Activated CD4-positive, alpha-beta T cell treated with anti-CD3 and anti-CD28 coated beads for 36 hours (primary cell): ENCODE measurements around the gene MIER3. TPM values are rescaled to one million over a fixed set of nuclear protein-coding genes. Genes with fewer than 3 reads are reported as not detected.

Experiments
- ATAC-seq: fragments of 200-7000 bp; cut with Tn5 transposase; one replicate; pipeline ENCODE4 v1.10.0; 2021; ENCODE audit warnings: mild to moderate bottlenecking, moderate library complexity
- CTCF ChIA-PET: fragments of 350-600 bp; sonication (Branson Sonifier 250); formaldehyde crosslinking; loops from one replicate; lab custom pipeline; 2021; ENCODE audit warnings: antibody characterized with exemption; lab: Charles Lee
- POLR2A ChIA-PET: fragments of 350-600 bp; sonication (Branson Sonifier 250); formaldehyde crosslinking; loops from one replicate; lab custom pipeline; 2021; ENCODE audit warnings: antibody characterized with exemption, inconsistent platforms; lab: Charles Lee
- DNase-seq: peaks from one replicate; pipeline ENCODE4 v3.0.0-alpha.2; 2020
- H3K27ac Mint-ChIP-seq: one replicate; pipeline ENCODE4 v1.8.0; 2021; ENCODE audit warnings: mixed read lengths
- H3K27me3 Mint-ChIP-seq: one replicate; pipeline ENCODE4 v1.8.0; 2021; ENCODE audit warnings: mixed read lengths
- H3K36me3 Mint-ChIP-seq: one replicate; pipeline ENCODE4 v1.8.0; 2021; ENCODE audit warnings: low read depth, mixed read lengths
- H3K4me1 Mint-ChIP-seq: one replicate; pipeline ENCODE4 v1.8.0; 2021; ENCODE audit warnings: mixed read lengths
- H3K4me3 Mint-ChIP-seq: one replicate; pipeline ENCODE4 v1.8.0; 2021; ENCODE audit warnings: mild to moderate bottlenecking, moderate library complexity, mixed read lengths
- H3K9me3 Mint-ChIP-seq: one replicate; pipeline ENCODE4 v1.8.0; 2021; ENCODE audit warnings: low read depth, mixed read lengths
- intact Hi-C, 2 experiments: fragments of 100-400 bp; cut with DNase I in 1 of 2; cut with micrococcal nuclease in 1 of 2; formaldehyde crosslinking; loops; one replicate each; pipeline versions ENCODE4 v1.14.2 to v1.15.1; 2022 to 2024; cut with DNase I, micrococcal nuclease
- total RNA-seq, 2 experiments: library from RNA; stranded (reverse); gene quantifications; one replicate each; pipeline ENCODE4 v1.2.3, GENCODE V29; 2021

MIER3 gene
- total RNA-seq, 2 experiments from 2014 or later, result 15.4 to 16.0 TPM

GRCh38 chr5:56958595-56958994, 6.7 kb upstream of the MIER3 start:
- Mint-ChIP-seq H3K36me3 (no peaks in the 10 kb centered on the region), H3K4me3 (no peak overlapping the region), H3K27ac (no peak overlapping the region), H3K27me3 (peaks cover 32% of the 10 kb centered on the region), H3K9me3 (no peaks in the 10 kb centered on the region), H3K4me1 (no peaks in the 10 kb centered on the region)
- DNase-seq (no peak), ATAC-seq (no peak)
- ChIA-PET POLR2A (no interaction called here), CTCF (no interaction called here)
- intact Hi-C loops, result no loop called here

DNA sequence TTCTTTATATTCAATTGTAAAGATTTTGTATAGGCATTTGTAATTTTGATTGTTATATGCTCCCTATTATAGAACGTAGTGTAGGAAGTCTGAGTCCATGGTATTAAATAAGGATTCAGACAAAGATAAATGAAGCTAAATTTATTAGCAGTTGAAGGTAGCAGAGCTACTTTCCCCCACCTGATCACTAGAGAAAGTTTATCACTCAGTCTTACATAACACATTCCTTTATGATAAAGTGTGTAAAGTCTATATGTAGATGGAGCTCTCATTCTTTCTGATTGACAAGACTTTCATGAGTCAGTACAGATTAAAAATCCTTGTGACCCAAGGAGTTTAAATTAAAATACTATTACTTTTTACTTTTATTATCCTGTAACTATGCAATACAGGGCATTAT, 2.3 kb upstream of the MIER3 start:
- Mint-ChIP-seq H3K4me3 (no peak overlapping the region), H3K27ac (no peak overlapping the region), H3K9me3 (no peaks in the 10 kb centered on the region), H3K4me1 (peaks cover 15% of the 10 kb centered on the region), H3K36me3 (peaks cover 6% of the 10 kb centered on the region), H3K27me3 (peaks cover 21% of the 10 kb centered on the region)
- DNase-seq (no peak), ATAC-seq (no peak)
- POLR2A ChIA-PET, result interaction anchor here (0.6 kb wide), 2 partner anchors 15 to 236 kb away, joined by 3 read pairs; no protein-coding TSS in a partner anchor
- CTCF ChIA-PET, result interaction anchor here (0.8 to 1.9 kb wide), 2 partner anchors 15 to 1546 kb away, joined by 4 read pairs; no protein-coding TSS in a partner anchor
- intact Hi-C loops, result no loop called here

DNA sequence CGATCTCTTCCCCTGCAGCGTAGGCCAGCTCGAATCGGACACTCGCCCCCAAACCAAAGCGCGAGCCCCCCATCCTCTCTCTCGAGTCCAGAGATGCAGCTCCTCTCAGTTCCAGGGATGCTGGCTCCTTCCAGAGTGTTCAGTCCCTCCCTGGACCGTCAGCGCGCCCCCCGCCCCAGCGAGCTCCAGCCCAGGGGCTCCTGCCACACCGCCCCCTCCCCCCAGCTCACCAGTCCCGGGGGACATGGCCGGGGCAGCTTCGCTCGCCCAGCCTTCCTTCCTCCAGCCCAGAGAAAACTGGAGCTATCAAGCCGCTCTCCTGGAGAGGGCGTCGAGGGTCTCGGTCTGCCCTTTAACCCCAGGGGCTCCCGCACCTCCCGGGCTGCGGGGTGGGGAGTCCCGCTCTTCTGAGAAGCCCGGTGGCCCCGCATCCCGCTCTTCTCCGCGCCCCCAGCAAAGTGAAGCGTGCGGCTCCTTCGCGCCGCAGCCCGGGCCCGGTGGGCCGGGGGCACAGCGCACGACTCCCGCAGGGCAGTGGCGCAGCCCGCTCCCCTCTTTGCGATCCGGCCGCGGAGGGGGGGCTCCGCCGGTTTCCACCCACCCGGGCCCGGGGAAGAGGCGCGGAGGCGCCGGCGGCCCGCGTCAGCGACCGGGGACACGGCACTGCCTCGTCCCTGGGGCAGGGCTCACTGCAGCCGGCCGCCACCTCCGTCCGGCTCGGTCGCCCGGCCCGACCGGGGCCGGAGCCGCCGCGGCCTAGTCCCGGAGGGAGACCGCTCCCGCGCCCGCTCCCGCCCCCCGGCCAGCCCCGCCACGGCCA, 587 bp downstream of the MIER3 start:
- Mint-ChIP-seq H3K4me1 (peaks cover 20% of the 10 kb centered on the region), H3K27me3 (peaks cover 16% of the 10 kb centered on the region), H3K27ac (peak overlapping the region; percentile 81), H3K4me3 (peak overlapping the region; percentile 85), H3K36me3 (peaks cover 7% of the 10 kb centered on the region), H3K9me3 (no peaks in the 10 kb centered on the region)
- intact Hi-C loops, result loop anchor here (2.0 kb wide), 2 partner anchors 135 to 221 kb away; no protein-coding TSS in a partner anchor
- ChIA-PET CTCF (interaction anchor here (0.7 to 2.5 kb wide), 7 partner anchors 12 to 681 kb away, joined by 3 to 10 read pairs (median 4); no protein-coding TSS in a partner anchor), POLR2A (interaction anchor here (0.6 to 1.5 kb wide), 6 partner anchors 10 to 647 kb away, joined by 3 to 4 read pairs (median 4); partner anchors contain the start of gene GPBP1)
- DNase-seq (peak; percentile 38), ATAC-seq (peak; percentile 24)

- ATAC-seq, result peak; percentile 57
- peaks cover 14% of the 10 kb centered on the region for H3K27me3 Mint-ChIP-seq
Measured at GRCh38 chr5:56950626-56951125, 1.2 kb downstream of the MIER3 start.

GRCh38 chr5:56947052-56947451, 4.9 kb downstream of the MIER3 start:
- no peaks in the 10 kb centered on the region for H3K27me3 Mint-ChIP-seq
- ChIA-PET POLR2A (no interaction called here), CTCF (no interaction called here)
- H3K4me3 Mint-ChIP-seq, result no peak overlapping the region
- intact Hi-C loops, result no loop called here
- ATAC-seq (no peak), DNase-seq (no peak)
- no peak overlapping the region for H3K27ac Mint-ChIP-seq
- peaks cover 29% of the 10 kb centered on the region for H3K36me3 Mint-ChIP-seq
- peaks cover 15% of the 10 kb centered on the region for H3K4me1 Mint-ChIP-seq
- H3K9me3 Mint-ChIP-seq, result no peaks in the 10 kb centered on the region

More at GRCh38 chr5:56950626-56951125, 1.2 kb downstream of the MIER3 start:
- peak; percentile 75 for DNase-seq
- Mint-ChIP-seq H3K9me3 (no peaks in the 10 kb centered on the region), H3K27ac (peak overlapping the region; percentile 81), H3K36me3 (peaks cover 12% of the 10 kb centered on the region), H3K4me1 (peaks cover 20% of the 10 kb centered on the region), H3K4me3 (peak overlapping the region; percentile 85)
- ChIA-PET POLR2A (interaction anchor here (0.5 to 1.5 kb wide), 7 partner anchors 9 to 1193 kb away, joined by 3 to 5 read pairs (median 4); partner anchors contain the start of gene GPBP1), CTCF (interaction anchor here (0.6 to 2.5 kb wide), 8 partner anchors 13 to 680 kb away, joined by 3 to 10 read pairs (median 4); no protein-coding TSS in a partner anchor)
- intact Hi-C loops, result loop anchor here (1.0 to 2.0 kb wide), 3 partner anchors 41 to 222 kb away; partner anchors contain the start of gene SETD9 (in 1 of the 2)

GRCh38 chr5:56941981-56942380, 9.9 kb downstream of the MIER3 start:
- CTCF ChIA-PET, result interaction anchor here (0.5 kb wide), 1 partner anchor 40 kb away, joined by 4 read pairs; no protein-coding TSS in a partner anchor
- no peak overlapping the region for H3K4me3 Mint-ChIP-seq
- POLR2A ChIA-PET, result interaction anchor here (0.7 kb wide), 1 partner anchor 9 kb away, joined by 3 read pairs; no protein-coding TSS in a partner anchor
- intact Hi-C loops, result no loop called here
- no peak for ATAC-seq
- peaks cover 37% of the 10 kb centered on the region for H3K36me3 Mint-ChIP-seq
- H3K9me3 Mint-ChIP-seq, result no peaks in the 10 kb centered on the region
- no peak for DNase-seq
- H3K27me3 Mint-ChIP-seq, result no peaks in the 10 kb centered on the region
- H3K27ac Mint-ChIP-seq, result no peak overlapping the region
- H3K4me1 Mint-ChIP-seq, result no peaks in the 10 kb centered on the region

DNA sequence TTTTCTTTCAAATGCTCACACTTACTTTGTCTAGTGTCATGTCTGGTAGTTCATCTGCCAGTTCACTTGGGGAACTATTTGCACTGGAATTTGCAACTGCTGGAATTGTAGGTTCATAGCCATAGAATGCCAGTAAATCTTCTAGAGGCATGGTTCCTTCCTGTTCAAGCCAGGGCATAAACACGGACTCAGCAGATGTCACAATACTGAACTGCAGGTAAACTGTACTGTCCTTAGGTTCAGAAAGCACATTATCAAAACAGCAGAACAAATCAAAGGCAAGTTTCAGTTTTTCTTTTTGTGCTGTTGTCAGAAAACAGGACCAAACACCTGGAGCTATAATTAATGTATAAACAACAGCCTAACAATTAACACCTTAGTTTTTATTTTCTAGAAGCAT, 13.1 kb downstream of the MIER3 start:
- no peak for ATAC-seq
- Mint-ChIP-seq H3K27me3 (no peaks in the 10 kb centered on the region), H3K9me3 (no peaks in the 10 kb centered on the region), H3K27ac (no peak overlapping the region), H3K36me3 (peaks cover 47% of the 10 kb centered on the region), H3K4me1 (no peaks in the 10 kb centered on the region), H3K4me3 (no peak overlapping the region)
- POLR2A ChIA-PET, result interaction anchor here (0.6 kb wide), 1 partner anchor 15 kb away, joined by 3 read pairs; no protein-coding TSS in a partner anchor
- DNase-seq, result no peak
- CTCF ChIA-PET, result interaction anchor here (0.6 kb wide), 2 partner anchors 199 to 288 kb away, joined by 3 read pairs; no protein-coding TSS in a partner anchor
- intact Hi-C loops, result no loop called here

- ATAC-seq, result no peak
- Mint-ChIP-seq H3K36me3 (peaks cover 37% of the 10 kb centered on the region), H3K9me3 (no peaks in the 10 kb centered on the region), H3K27me3 (no peaks in the 10 kb centered on the region), H3K27ac (no peak overlapping the region), H3K4me1 (peaks cover 4% of the 10 kb centered on the region), H3K4me3 (no peak overlapping the region)
- ChIA-PET CTCF (no interaction called here), POLR2A (no interaction called here)
- intact Hi-C loops, result no loop called here
- no peak for DNase-seq
Measured at GRCh38 chr5:56934325-56934724, 17.6 kb downstream of the MIER3 start.

DNA sequence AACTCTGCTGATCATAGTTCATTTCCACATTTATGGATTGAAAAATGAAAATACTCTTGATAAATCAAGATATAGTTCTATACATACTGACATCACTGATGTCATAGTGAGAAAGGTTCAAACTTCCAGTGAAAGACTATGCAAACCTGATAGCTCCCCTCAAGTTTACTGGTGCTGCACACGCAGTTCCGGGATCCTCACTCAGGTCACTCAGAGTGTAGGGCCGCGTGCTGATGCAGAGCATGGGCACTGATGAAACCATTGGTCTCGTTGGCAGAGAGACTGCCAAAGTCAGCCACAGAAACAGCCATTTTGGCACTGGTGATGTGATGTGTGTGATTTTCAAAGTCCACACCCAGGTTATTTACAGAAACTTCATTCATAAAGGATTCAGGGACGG, 29.0 kb downstream of the MIER3 start:
- ChIA-PET CTCF (interaction anchor here (0.7 kb wide), 1 partner anchor 375 kb away, joined by 3 read pairs; no protein-coding TSS in a partner anchor), POLR2A (no interaction called here)
- intact Hi-C loops, result no loop called here
- peaks cover 43% of the 10 kb centered on the region for H3K36me3 Mint-ChIP-seq
- H3K9me3 Mint-ChIP-seq, result no peaks in the 10 kb centered on the region
- no peak for DNase-seq
- ATAC-seq, result no peak
- no peaks in the 10 kb centered on the region for H3K4me1 Mint-ChIP-seq
- no peaks in the 10 kb centered on the region for H3K27me3 Mint-ChIP-seq
- no peak overlapping the region for H3K27ac Mint-ChIP-seq
- H3K4me3 Mint-ChIP-seq, result no peak overlapping the region

DNA sequence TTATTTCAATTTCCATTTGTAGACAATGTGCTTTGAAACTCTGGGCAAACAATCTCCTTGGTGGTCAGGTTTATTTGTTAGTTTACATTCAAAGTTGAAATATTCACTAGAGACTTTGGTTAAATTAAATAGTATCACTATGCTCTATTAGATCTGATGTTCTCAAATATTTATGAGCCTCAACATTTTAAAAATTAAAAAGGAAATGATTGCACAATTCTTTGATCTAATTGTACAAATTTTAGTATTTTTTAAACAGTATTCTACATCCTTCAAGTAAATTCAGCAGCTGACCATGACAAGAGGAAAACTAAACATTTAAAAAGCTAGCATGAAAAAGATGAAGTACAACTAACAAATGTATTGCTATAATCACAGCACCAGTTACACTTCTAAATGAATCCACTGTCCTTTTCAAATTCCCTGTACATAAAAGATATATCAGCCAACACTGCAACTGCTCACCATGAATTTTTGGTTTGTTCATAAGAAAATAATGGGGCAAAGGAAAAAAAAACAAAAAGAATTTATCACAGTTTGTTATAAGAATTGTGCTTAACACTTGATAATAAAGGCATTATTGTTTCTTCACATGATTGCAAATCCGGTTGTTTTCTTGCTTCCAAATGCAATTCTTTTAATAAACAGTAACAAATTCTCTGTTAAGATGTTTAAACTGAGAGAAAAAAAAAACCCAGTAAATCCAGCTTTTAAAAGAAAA, 31.8 kb downstream of the MIER3 start:
- H3K9me3 Mint-ChIP-seq, result no peaks in the 10 kb centered on the region
- peaks cover 25% of the 10 kb centered on the region for H3K36me3 Mint-ChIP-seq
- H3K27ac Mint-ChIP-seq, result no peak overlapping the region
- DNase-seq, result no peak
- no peaks in the 10 kb centered on the region for H3K4me1 Mint-ChIP-seq
- ATAC-seq, result no peak
- H3K4me3 Mint-ChIP-seq, result no peak overlapping the region
- intact Hi-C loops, result no loop called here
- ChIA-PET POLR2A (no interaction called here), CTCF (interaction anchor here (0.7 to 1.8 kb wide), 4 partner anchors 9 to 584 kb away, joined by 3 to 6 read pairs (median 4); no protein-coding TSS in a partner anchor)
- no peaks in the 10 kb centered on the region for H3K27me3 Mint-ChIP-seq

GRCh38 chr5:56918054-56918453, 33.9 kb downstream of the MIER3 start:
- DNase-seq, result no peak
- Mint-ChIP-seq H3K36me3 (peaks cover 15% of the 10 kb centered on the region), H3K27ac (no peak overlapping the region), H3K9me3 (no peaks in the 10 kb centered on the region), H3K27me3 (no peaks in the 10 kb centered on the region), H3K4me1 (no peaks in the 10 kb centered on the region), H3K4me3 (no peak overlapping the region)
- no peak for ATAC-seq
- CTCF ChIA-PET, result interaction anchor here (2.4 kb wide), 1 partner anchor 9 kb away, joined by 6 read pairs; no protein-coding TSS in a partner anchor
- intact Hi-C loops, result no loop called here
- POLR2A ChIA-PET, result no interaction called here
